ENCODE measurements around the gene MAGOHB. TPM values are rescaled to one million over a fixed set of nuclear protein-coding genes. Genes with fewer than 3 reads are reported as not detected.

MAGOHB gene
- total and polyA plus RNA-seq, 10 of the 15 experiments (the other 5 are each of a cell fraction or from before 2014, with no cell fraction given) = 30.6 to 217 (median 55.2) TPM

GRCh38 chr12:10636611-10637010, 23.2 kb upstream of the MAGOHB start (continued):
- no peak for TF ChIP-seq PAX8 (IDR thresholded peaks at IDR 0.05)
- no peak for TF ChIP-seq STAT3 (IDR thresholded peaks at IDR 0.05; ENCODE audit: low read depth, low read length)
- no peak for TF ChIP-seq USF2 (IDR thresholded peaks at IDR 0.05; ENCODE audit: borderline replicate concordance, low read depth, low read length)
- no peak for TF ChIP-seq BCLAF1 (IDR thresholded peaks at IDR 0.05)

GRCh38 chr12:10636124-10636523, 22.7 kb upstream of the MAGOHB start:
- Histone ChIP-seq H4K20me1 (ENCODE audit: control insufficient read depth, insufficient read depth) (no peaks in the 10 kb centered on the region), H3K4me3 (no peak overlapping the region), H2AFZ (ENCODE audit: control insufficient read depth, low read depth, low read length) (no peak overlapping the region), H3K79me2 (ENCODE audit: control insufficient read depth, insufficient read depth, low read length) (no peaks in the 10 kb centered on the region), H3K4me1 (ENCODE audit: control insufficient read depth, insufficient read depth, low read length) (no peaks in the 10 kb centered on the region), H3K27ac (ENCODE audit: control insufficient read depth, insufficient read depth) (no peak overlapping the region), H3K9me3 (replicated peaks; ENCODE audit: control insufficient read depth, insufficient read depth, low read length) (no peaks in the 10 kb centered on the region), H3K36me3 (ENCODE audit: control insufficient read depth in 2 of 2, insufficient read depth in 2 of 2, low read length in 1 of 2) (no peaks in the 10 kb centered on the region), H3K9ac (ENCODE audit: control insufficient read depth, insufficient read depth, low read length) (no peak overlapping the region), H3K4me2 (ENCODE audit: control insufficient read depth, insufficient read depth) (no peak overlapping the region), H3K27me3 (replicated peaks in 1 of 2; ENCODE audit: control insufficient read depth in 2 of 2, insufficient read depth in 2 of 2, low read length in 1 of 2) (peaks cover 0 to 2% of the 10 kb centered on the region in 2 experiments; a peak in 1 of 4 replicates)
- FAIRE-seq (no peak), DNase-seq (ENCODE audit: low read depth, low spot score) (no peak), ATAC-seq (no peak)
- WGBS (ENCODE audit: insufficient coverage, insufficient replicate concordance, low lambda C conversion rate, missing lambda C conversion rate) = 67% methylated on average over 3 of the region's 3 CpGs
- ChIA-PET CTCF (interaction anchor here (1.7 kb wide), 1 partner anchor 306 kb away, joined by 3 read pairs; no protein-coding TSS in a partner anchor), RAD21 (ENCODE audit: unreplicated experiment) (no interaction called here), SMC1A (ENCODE audit: uncharacterized antibody, unreplicated experiment) (no interaction called here), POLR2A (no interaction called here)
- intact Hi-C loops (cut with micrococcal nuclease; ENCODE audit: unreplicated experiment) (no loop called here), in situ Hi-C loops (cut with MboI) (loop anchor here (25.0 kb wide), 1 partner anchor 99 kb away; no protein-coding TSS in a partner anchor)
- no TSS peak for BruUV-seq (replicated peaks)
- TF ChIP-seq CHD2 (IDR thresholded peaks at IDR 0.05; ENCODE audit: borderline replicate concordance, low read depth, low read length) (no peak), STAT1 (conservative IDR thresholded peaks at IDR 0.05) (no peak), RELB (IDR thresholded peaks at IDR 0.05; ENCODE audit: low read depth) (no peak), SMAD5 (IDR thresholded peaks at IDR 0.05; ENCODE audit: low read depth) (no peak), SUZ12 (IDR thresholded peaks at IDR 0.05; ENCODE audit: unreplicated experiment) (no peak), ZBTB33 (IDR thresholded peaks at IDR 0.05) (no peak), NR2C2 (IDR thresholded peaks at IDR 0.05; ENCODE audit: borderline replicate concordance, control insufficient read depth, insufficient read length, low read depth) (no peak), TBL1XR1 (IDR thresholded peaks at IDR 0.05; ENCODE audit: low read depth, low read length) (no peak), HDGF (IDR thresholded peaks at IDR 0.05) (no peak), TCF7 (IDR thresholded peaks at IDR 0.05; ENCODE audit: borderline replicate concordance) (no peak), CHD4 (IDR thresholded peaks at IDR 0.05) (no peak)

All from GM12878 (cell line).